NCI-H1694 (cell line): ENCODE data around the gene CCM2L.

ENCODE experiments used
- DNase-seq: peaks from one replicate; lab custom pipeline; 2025; lab: John Stamatoyannopoulos, UW

CCM2L gene

DNA sequence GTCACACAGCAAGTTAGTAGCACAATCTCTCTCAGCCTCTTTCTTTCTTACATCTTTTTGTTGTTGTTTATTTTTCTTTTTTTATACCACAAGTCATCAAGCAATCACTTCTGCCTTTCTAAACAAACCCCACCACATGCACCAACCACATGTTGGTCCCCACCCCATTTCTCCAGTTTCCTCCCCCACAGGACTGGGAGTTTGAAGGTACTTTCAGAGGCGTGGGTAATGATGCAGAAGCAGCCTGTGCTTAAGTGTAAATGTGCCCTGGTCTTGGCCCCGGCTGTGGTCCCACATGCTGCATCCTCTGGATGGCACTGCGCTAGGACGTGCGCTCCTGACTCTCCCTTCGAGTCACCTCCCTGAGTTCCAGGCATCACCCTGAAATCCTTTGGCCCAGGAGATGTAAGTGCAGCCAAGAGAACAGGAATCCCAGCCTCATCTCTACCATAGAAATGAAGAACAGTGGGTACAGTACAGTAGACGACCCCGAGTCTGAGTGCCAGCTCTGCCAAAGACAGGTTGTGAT is 47.5 kb downstream of the CCM2L start:
- no peak for DNase-seq

DNA sequence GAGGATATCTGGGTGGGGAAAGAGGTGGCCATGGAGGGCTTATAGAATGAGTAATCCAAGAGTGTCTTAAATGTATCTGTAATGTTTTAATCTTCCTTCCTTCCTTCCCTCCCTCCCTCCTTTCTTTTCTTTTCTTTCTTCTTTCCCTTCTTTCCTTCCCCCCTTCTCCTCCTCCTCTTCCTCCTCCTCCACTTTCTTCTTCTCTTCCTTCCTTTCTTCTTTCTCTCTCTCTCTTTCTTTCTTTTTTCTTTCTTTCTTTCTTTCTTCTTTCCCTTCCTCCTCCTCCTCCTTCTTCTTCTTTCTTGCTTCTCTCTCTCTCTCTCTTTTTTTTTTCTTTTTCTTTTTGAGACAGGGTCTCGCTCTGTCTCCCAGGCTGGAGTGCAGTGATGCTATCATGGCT is 49.0 kb downstream of the CCM2L start:
- no peak for DNase-seq

DNA sequence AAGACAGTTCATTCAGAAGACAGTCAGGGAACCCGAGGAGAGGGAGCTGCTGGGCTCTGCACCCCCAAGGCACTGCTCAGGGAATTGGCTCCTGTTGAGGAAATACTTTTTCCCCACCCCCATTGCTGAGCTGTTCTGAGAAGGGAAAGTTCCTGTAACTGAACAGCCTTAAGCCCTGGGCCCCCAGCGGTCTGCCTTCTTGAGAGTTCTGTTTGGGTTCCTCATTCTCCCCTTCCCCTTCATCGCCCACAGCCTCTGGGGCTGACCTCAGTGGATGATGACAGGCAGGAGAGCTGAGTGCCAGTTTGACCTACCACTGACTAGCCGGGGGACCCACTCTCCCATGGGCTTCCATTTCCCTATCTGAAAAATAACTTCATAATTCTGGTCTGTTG is 52.5 kb downstream of the CCM2L start:
- DNase-seq: no peak

DNA sequence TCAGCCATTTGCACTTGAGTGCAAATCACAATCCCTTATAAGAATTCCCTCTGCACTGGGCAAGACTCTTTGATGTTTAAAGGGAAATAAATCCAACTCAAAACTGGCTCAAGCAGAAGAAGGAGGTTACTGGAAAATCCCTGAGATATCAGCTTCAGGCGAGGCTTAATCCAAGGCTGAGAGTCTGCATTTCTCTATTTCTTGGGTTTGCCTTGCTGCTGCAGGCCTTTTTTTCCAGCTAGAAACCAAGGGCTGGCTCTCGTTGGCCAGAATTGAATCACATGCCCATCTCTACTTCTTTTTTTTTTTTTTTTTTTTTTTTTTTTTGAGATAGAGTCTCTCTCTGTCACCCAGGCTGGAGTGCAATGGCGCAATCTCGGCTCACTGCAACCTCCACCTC is 53.5 kb downstream of the CCM2L start:
- no peak for DNase-seq

DNA sequence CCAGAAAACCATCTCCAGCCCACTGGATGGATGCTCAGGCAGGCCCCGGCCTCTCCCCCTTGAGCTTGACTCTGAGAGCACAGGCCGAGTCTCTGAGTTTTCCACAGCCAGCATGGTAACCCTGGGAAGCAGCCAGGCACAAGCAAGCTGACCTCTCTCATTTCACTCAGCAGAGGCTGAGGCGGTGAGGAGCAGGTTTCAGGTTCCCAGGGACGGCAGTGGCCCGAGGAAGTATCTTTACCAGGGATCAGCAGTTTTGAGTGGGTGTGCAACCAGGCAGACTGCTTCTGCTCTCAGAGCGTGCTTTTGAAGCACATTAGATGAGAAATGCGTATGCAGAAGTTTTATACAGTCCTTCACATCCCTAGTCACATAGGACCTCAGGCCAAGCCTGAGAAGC is 54.4 kb downstream of the CCM2L start:
- no peak for DNase-seq

DNA sequence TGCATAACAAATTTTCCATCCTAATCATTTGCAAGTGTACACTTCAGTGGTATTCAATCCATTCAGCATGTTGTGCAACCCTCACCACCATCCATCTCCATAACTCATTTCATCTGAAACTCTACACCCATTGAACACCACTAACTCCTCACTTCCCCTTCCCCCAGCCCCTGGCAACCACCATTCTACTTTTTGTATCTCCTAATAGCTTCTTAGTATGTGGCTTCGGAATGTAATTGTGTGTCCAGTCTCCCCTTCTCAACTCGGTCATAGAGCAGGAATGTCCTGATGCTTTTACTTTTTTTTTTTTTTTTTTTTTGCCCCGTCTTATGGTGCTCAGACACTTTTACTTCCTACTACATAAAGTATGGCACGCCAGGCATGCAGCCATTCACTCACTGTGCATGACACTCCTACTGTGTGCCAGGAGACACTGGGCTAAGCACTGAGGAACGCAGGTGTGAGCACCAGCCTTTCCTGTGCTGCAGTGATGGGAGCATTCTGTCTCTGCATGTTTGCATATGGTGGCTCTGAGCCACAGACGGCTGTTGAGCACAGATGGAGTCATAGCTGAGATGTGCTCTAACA is 57.1 kb downstream of the CCM2L start:
- DNase-seq: no peak

DNA sequence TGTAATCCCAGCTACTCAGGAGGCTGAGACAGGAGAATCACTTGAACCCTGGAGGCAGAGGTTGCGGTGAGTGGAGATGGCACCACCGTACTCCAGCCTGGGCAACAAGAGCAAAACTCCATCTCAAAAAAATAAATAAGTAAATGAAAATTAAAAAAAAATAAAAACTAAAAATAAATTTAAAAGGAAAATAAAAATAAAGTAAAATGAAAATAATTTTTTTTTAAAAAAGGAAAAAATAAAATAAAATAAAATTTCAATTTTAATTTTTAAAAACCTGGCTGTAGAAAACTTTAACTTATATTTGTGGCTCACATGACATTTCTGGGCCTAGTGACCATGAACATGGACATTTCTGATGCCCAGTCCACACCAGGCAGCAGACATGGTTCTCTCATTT is 57.9 kb downstream of the CCM2L start:
- DNase-seq: no peak

DNA sequence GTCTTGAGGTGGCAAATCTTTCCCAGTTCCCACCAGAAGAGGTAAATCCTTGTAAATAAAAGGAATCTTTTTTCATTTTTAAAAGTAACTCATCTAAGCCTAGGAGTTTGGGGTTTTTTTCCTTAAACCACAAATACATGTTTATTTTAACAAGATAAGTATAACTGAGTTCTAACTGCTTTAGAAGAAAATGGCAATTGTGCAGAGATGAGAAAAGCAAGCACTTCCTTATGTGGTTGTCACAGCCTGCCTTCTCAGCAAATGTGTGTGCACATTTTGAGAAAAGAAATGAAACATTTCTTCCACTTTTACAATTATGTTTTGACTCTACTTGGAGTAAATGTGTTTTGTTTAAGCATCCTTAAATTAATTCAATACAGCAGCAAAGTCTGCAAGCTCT is 59.5 kb downstream of the CCM2L start:
- DNase-seq: no peak

DNA sequence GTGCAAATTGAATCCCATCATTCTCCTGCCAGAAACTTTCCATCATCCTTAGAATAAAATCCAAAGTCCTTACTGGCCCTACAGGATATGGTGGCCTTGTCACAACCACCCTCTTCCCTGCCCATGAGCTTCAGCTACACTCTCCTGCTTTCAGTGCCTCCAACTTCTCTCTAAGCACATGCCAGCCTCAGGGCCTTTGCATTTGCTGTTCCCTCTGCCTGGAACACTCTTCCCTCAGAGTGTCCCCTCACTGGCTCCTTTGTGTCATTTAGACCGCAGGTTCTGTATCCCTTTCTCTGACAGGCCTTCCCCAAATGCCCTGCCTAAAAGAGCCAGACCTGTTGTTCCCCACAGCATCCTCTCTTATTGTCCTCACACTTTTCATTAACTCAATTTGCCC is 60.0 kb downstream of the CCM2L start:
- no peak for DNase-seq

DNA sequence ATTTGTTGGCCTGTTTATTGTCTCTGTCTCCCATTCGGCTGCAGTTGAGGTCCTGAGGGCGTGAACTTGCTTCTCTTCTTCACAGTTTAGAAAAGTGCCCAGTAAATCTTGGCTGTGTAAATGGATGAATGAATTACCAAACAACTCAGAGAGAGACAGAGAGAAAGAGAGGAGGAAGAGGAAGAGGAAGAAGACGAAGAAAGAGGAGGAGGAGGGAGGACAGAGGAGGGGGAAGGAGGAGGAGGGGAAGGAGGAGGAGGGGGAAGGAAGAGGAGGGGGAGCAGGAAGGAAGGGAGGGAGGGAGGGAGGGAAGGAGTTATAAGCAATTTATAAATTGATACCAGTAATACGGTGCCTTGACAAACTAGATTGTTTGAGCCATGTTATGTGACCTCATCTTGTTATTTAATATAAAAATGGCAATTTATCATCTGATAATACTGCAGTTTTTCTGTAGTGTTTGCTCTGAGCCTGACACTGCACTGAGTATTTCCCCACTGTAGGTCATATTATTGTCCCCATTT is 60.5 kb downstream of the CCM2L start:
- no peak for DNase-seq

DNA sequence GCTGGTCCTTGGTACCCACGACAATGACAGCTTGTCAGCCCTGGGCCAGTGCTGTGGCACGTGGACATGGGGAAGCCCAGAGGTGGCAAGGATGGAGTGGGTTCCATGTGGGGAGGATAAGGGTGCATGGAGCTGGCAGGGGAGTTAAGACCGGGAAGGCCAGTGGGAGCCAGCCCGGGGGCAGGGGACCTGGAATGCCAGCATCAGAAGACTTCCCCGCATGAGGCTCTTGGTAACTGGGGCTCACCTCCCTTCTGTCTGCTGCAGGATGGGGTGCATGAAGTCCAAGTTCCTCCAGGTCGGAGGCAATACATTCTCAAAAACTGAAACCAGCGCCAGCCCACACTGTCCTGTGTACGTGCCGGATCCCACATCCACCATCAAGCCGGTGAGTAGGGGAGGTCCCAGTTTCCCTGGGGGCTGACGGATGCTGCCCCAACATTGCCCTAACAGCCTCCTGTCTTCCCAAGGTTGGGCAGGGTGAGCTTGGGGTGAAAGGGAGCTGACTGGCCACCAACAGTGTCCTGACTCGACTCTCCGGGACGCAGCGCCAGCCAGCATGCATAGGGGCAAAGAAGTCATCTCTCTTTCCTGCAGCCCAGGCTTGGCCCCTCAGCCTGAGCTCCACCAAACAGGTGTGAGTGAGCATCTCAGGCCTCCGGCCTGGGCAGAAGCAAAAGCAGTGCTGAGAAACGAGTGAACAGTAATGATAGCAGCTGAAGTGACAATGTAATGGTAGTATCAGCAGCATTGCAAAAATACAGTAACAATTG is 61.3 kb downstream of the CCM2L start:
- no peak for DNase-seq

DNA sequence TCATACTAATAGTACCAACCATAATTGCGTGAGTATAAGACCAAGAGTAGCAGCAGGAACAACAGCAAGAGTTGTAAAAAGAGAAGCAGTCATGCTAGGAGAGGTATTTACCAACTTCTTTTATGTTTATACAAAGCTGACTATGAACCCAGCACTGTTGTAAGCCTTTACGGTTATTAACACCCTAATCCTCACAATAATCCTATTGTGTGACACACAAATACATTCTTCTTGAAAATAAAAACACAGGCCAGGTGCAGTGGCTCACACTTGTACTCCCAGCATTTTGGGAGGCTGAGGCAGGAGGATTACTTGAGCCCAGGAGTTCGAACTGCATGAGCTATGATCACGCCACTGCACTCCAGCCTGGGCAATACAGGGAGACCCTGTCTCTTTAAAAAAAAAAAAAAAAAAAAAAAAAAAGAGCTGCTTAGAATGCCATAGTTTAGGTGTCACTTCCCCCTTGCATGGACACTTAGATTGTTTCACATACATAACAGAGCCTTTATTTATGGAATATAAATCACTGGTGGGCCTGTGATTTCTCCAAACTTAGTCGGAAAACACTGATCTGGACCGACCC is 62.0 kb downstream of the CCM2L start:
- no peak for DNase-seq

DNA sequence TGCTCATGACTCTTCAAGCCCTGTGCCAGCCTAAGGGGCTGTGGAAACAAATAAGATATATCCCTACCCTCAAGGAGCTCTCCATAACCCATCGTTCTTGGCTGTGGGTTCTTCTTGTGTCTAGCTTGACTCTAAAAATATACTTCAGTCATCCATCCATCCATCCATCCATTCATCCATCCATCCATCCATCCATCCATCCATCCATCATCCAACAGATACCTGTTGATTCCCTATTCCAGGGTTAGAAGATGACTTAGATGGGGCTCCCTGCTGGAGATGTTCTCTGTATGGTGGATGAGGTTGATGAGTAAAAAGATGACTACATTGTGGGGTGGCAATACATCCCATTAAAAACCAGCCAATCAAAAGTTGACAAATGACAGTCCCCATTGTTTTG is 65.3 kb downstream of the CCM2L start:
- no peak for DNase-seq

DNA sequence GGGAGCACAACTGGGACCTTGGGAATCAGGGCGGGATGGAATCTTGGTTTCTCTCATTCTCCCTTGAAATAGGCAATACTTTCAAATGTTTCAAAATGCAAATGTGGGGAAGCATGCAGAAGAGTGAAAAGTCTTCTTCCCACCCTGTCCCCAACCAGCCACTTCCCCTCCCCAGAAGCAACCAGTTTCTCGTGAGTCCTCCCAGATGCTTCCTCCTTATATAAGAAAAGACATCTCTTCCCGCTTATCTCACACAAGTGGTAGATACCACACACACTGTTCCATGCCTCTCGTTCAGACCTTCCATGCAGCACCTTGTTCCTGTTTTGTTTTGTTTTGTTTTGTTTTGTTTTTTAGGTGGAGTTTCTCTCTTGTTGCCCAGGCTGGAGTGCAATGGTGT is 67.0 kb downstream of the CCM2L start:
- no peak for DNase-seq

DNA sequence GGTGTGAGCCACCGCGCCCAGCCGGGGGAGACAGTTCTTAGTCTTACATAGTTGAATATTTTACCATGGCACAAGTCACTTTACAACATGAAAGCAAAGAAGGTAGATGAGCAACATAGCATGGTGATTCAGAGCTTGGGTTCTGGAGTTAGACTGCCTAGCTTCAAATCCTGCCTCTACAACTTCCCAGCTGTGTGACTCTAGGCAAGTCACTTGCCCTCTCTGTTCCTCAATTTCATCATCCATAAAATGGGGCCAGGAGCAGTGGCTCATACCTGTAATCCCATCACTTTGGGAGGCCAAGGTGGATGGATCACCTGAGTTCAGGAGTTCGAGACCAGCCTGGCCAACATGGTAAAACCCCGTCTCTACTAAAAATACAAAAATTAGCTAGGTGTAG is 68.1 kb downstream of the CCM2L start:
- no peak for DNase-seq

DNA sequence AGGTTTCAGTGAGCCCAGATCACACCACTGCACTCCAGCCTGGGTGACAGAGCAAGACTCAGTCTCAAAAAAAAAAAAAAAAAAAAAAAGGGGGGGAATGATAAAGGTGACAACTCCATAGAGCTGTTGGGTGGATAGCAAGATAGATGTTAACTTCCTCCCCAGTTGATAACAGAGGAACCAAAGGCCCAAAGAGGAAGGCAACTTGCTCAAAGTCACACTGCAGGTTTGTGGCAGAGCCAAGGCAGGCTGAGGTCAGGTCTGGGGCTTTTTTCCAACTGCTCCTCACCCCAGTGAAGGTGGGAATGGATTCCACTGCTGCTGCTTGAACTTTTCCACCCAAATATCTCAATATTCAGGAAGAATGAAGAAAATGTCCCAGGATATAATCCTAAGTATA is 68.6 kb downstream of the CCM2L start:
- DNase-seq: no peak

DNA sequence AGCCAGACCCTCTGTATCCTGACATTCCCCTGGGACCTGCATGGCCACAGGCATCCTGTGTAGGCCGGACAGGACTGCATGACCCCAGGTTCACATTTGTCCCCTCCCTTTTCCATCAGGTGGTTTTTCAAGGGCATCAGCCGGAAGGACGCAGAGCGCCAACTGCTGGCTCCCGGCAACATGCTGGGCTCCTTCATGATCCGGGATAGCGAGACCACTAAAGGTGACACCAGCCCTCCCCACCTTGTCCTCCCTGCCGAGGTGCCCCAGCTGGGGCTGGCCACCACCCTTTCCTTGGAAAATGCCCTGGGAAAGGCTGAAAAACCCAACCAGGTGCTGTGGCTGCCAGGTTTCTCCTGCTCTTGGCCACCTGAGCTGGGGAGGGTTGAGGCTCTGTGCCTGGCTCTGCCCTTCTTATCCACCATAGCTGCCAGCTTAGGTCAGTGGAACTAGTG is 69.4 kb downstream of the CCM2L start:
- DNase-seq: no peak

DNA sequence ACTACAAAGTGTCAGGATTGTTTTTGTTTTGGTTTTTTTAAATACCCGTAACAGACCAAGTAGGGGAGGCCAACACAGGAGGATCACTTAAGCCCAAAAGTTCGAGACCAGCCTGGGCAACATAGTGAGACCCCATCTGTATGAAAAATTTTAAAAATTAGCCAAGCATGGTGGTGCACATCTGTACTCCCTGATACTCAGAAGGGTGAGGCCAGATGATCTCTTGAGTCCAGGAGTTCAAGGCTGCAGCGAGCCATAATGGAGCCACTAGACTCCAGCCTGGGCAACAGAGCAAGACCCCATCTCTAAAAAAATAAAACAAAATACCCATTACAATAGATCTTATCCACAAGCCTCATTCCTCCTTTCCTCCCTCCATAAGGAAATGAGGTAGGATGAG is 70.5 kb downstream of the CCM2L start:
- no peak for DNase-seq
